ENCODE data around the gene KCNMA1. TPM values are rescaled to one million over a fixed set of nuclear protein-coding genes. Genes with fewer than 3 reads are reported as not detected.

Gene KCNMA1
- total RNA-seq, 2 donors from 2014 or later = 23.2 to 44.5 TPM

DNA sequence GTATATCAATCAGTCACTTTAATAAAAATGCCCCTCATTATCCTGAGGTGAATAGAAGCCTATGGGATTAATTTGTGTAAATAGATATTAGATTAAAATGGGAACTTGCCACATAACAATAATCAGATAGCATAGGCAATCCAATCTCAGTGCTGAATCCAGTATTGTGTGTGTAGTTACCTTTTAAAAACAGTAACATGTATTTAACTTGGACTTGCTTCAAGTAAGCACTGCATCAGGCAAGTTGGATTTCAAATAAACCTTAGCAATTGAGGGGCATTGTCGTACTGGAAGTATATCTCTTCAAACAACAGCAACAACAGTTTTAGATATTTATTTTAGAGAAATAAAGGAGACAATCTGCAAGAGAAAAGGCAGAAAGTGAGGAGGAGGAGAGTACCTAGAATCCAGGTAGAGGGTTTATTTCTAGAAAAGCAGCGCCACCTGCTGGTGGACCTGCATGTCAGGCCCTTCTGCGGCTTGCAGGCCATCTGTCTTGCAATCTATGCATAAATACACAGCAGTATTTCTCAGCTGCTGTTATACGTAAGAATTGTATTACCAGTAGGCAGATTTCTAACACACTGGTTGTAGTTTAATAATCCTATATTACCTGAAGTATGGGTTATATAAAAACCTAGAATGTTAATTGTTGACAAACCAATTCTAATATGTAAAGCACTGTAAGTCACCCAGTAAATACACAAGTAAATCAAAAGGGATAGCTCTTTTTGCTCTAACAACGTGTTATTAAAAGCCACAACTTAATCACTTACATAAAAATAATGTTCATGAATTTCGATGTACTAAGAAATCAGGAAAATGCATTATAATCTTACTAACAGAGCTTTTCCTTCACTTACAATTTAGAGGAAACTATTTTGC lies 652.8 kb downstream of the KCNMA1 start:
- Histone ChIP-seq H3K4me3 (no peak overlapping the region), H3K9me3 (no peaks in the 10 kb centered on the region), H3K4me1 (no peaks in the 10 kb centered on the region), H3K27me3 (no peaks in the 10 kb centered on the region), H3K27ac (no peak overlapping the region), H3K36me3 (no peaks in the 10 kb centered on the region), H3K9ac (ENCODE audit: low read depth in 2 of 2, low read length in 2 of 2) (no peak overlapping the region)
- TF ChIP-seq CTCF (IDR thresholded peaks at IDR 0.05) = peak; percentile 92
- DNase-seq = peak; percentile 72
- intact Hi-C loops (cut with DNase I) = loop anchor here (5.0 kb wide), 1 partner anchor 438 kb away; no protein-coding TSS in a partner anchor

DNA sequence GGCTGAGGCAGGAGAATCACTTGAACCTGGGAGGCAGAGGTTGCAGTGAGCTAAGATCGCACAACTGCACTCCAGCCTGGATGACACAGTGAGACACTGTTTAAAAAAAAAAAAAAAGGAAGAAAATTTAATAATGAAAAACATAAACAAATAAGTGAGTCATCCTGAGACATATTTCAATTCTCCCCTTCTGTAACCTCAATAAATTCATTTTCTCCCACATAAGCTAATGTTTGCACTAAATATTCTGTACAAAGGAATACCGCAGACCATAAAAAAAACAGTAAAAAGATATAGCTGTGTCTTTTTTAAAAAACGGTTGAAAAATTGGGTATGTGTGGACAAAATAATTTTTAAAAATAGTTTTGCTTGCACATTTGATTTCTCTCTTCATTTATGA lies 654.0 kb downstream of the KCNMA1 start:
- intact Hi-C loops (cut with DNase I) = no loop called here
- H3K36me3 ChIP-seq = no peaks in the 10 kb centered on the region
- DNase-seq = no peak
- H3K27me3 ChIP-seq = no peaks in the 10 kb centered on the region
- H3K4me3 ChIP-seq = no peak overlapping the region
- no peak overlapping the region for H3K27ac ChIP-seq
- H3K9ac ChIP-seq (ENCODE audit: low read depth in 2 of 2, low read length in 2 of 2) = no peak overlapping the region
- no peaks in the 10 kb centered on the region for H3K9me3 ChIP-seq
- TF ChIP-seq CTCF (IDR thresholded peaks at IDR 0.05) = no peak
- H3K4me1 ChIP-seq = no peaks in the 10 kb centered on the region

DNA sequence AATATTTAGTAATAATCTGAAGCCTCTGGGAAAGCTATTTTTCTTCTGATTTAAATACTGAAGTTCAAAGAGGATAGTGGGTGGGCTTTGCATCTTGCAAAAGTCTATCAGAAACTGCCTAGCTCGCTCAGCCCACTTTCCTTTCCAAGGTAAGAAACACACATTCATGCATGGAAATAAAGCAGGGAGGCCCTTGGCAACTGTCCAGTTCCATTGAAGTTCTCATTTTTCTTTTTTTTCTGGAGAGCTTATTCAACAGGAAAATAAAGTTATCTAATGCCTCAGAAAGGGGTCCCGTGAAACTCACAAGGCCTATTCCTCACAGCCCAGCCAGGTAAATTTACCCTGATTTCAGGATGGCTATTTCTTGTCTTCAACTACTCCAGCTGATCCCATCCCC lies 654.9 kb downstream of the KCNMA1 start:
- Histone ChIP-seq H3K9me3 (no peaks in the 10 kb centered on the region), H3K27me3 (no peaks in the 10 kb centered on the region), H3K9ac (ENCODE audit: low read depth in 2 of 2, low read length in 2 of 2) (no peak overlapping the region), H3K27ac (no peak overlapping the region), H3K4me3 (no peak overlapping the region), H3K36me3 (no peaks in the 10 kb centered on the region), H3K4me1 (no peaks in the 10 kb centered on the region)
- no peak for TF ChIP-seq CTCF (IDR thresholded peaks at IDR 0.05)
- no peak for DNase-seq
- intact Hi-C loops (cut with DNase I) = no loop called here

DNA sequence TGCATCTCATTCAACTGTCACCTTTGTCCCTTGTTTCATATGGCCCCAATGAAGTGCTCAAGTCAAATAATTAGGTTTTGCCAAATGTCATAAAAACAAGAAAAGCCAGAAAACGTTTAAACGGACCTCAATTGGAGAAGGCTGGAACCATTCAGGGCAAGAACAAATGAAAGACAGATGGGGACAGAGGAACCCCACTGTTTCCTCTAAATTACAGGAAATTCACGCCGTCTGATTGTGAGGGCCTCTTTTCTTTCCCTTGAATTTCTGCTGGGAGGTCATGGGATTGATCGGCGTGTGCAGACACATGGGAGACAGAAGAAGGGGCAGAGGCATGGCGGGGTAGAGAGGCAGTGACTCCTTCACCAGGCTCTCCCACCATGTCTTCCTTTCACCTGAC lies 656.4 kb downstream of the KCNMA1 start:
- intact Hi-C loops (cut with DNase I) = no loop called here
- no peaks in the 10 kb centered on the region for H3K9me3 ChIP-seq
- TF ChIP-seq CTCF (IDR thresholded peaks at IDR 0.05) = no peak
- no peaks in the 10 kb centered on the region for H3K36me3 ChIP-seq
- H3K4me3 ChIP-seq = no peak overlapping the region
- H3K27me3 ChIP-seq = no peaks in the 10 kb centered on the region
- no peaks in the 10 kb centered on the region for H3K4me1 ChIP-seq
- no peak overlapping the region for H3K27ac ChIP-seq
- DNase-seq = no peak
- H3K9ac ChIP-seq (ENCODE audit: low read depth in 2 of 2, low read length in 2 of 2) = no peak overlapping the region

DNA sequence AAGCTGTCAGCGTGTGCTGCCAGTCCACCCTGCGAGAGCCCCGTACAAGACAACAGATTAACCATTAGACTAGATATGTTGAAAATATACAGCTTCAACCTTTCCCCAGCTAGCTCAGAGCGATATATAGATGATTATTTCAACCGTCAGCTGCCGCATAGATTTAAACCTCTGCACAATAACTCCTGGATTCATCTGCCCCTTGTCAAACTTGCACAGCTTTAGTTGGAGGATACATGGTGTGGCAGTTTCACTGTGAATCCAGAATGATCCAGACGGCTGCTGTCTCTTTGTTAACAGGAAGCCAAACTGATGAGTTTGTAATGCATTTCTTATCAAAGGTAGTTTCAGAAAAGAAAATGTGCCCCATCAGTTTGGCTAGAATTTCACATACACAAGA lies 659.7 kb downstream of the KCNMA1 start:
- Histone ChIP-seq H3K36me3 (no peaks in the 10 kb centered on the region), H3K9ac (ENCODE audit: low read depth in 2 of 2, low read length in 2 of 2) (no peak overlapping the region), H3K9me3 (no peaks in the 10 kb centered on the region), H3K27me3 (no peaks in the 10 kb centered on the region), H3K27ac (no peak overlapping the region), H3K4me1 (no peaks in the 10 kb centered on the region), H3K4me3 (no peak overlapping the region)
- DNase-seq = no peak
- TF ChIP-seq CTCF (IDR thresholded peaks at IDR 0.05) = no peak
- intact Hi-C loops (cut with DNase I) = no loop called here
